Thoracic aorta (tissue), 2 donors: ENCODE results near the gene MRGPRX3. TPM values are rescaled to one million over a fixed set of nuclear protein-coding genes. Genes with fewer than 3 reads are reported as not detected.

Source experiments
- ATAC-seq: fragments of 150-250 bp; one replicate; pipeline ENCODE4 v1.8.0; 2017; ENCODE audit warnings: low read depth; ENCODE audit not compliant: insufficient number of reproducible peaks, low FRiP score
- DNase-seq: peaks from one replicate; pipeline ENCODE4 v3.0.0-alpha.2; 2020; ENCODE audit warnings: low spot score
- H3K27ac ChIP-seq, 2 donors: fragments of 200-600 bp; sonication (generic); 1 replicate in 1 of 2; 2 replicates in 1 of 2; pipeline ENCODE4 v1.5.1; 2016; ENCODE audit warnings: mild to moderate bottlenecking in 2 of 2, moderate library complexity in 2 of 2
- H3K27me3 ChIP-seq: fragments of 200-600 bp; sonication (generic); replicated peaks from 2 replicates; pipeline ENCODE4 v1.6.0; 2016; ENCODE audit warnings: mild to moderate bottlenecking; ENCODE audit not compliant: insufficient read depth
- H3K36me3 ChIP-seq: fragments of 200-600 bp; sonication (generic); one replicate; pipeline ENCODE4 v1.5.1; 2016
- H3K4me1 ChIP-seq, 2 donors: fragments of 200-600 bp; sonication (generic); 1 replicate in 1 of 2; 2 replicates in 1 of 2; pipeline versions ENCODE4 v1.5.1 to v1.6.0; 2016; ENCODE audit warnings: low read depth in 2 of 2, mild to moderate bottlenecking in 1 of 2; ENCODE audit not compliant: control insufficient read depth in 1 of 2
- H3K4me3 ChIP-seq: fragments of 200-600 bp; sonication (generic); 2 replicates; pipeline ENCODE4 v1.5.1; 2016; ENCODE audit warnings: mild to moderate bottlenecking
- H3K9me3 ChIP-seq: fragments of 200-600 bp; sonication (generic); 2 replicates; pipeline ENCODE4 v1.5.1; 2016
- total RNA-seq, 2 donors: library from RNA; depleted of rRNA; stranded (reverse); fragments of >200 nt; gene quantifications; one replicate each; pipeline versions ENCODE4 v1.1.0 to v1.2.3, GENCODE V29; 2016
- TF ChIP-seq, protein P1 (sequence below): fragments of 200-600 bp; sonication (generic); IDR thresholded peaks from one replicate; pipeline ENCODE4 v1.5.1; 2019; ENCODE audit warnings: antibody characterized with exemption

Gene MRGPRX3
- total RNA-seq, 2 donors from 2014 or later: 0.78 TPM; not detected in 1

DNA sequence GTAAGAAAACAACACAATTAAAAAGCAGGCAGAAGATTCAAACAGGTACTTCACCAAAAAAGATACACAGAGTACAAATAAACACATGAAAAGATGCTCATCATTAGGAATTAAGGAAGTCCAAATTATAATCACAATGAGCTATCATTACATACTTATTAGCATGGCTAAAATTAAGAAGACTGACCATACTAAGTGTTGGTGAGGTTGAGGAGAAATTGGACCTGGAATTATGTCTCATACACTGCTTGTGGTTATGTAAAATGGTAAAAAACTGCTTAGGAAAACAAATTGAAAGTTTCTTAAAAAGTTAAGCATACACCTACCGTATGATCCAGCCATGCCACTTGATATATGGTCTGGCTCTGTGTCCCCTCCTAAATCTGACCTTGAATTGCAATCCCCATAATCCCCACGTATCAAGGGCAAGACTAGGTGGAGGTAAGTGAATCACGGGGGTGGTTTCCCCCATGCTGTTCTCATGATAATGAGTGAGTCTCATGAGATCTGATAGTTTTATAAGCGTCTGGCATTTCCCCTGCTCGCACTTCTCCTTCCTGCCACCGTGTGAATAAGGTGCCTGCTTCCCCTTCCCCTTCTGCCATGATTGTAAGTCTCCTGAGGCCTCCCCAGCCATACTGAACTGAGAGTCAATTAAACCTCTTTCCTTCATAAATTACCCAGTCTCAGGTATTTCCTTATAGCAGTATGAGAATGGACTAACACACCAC is 31.3 kb upstream of the MRGPRX3 start:
- Histone ChIP-seq H3K9me3 (no peaks in the 10 kb centered on the region), H3K27me3 (no peaks in the 10 kb centered on the region), H3K4me1 (peaks cover 10 to 14% of the 10 kb centered on the region in 2 donors), H3K4me3 (no peak overlapping the region), H3K27ac (no peak overlapping the region), H3K36me3 (peaks cover 3% of the 10 kb centered on the region)
- DNase-seq: no peak
- TF ChIP-seq, protein P1, sequence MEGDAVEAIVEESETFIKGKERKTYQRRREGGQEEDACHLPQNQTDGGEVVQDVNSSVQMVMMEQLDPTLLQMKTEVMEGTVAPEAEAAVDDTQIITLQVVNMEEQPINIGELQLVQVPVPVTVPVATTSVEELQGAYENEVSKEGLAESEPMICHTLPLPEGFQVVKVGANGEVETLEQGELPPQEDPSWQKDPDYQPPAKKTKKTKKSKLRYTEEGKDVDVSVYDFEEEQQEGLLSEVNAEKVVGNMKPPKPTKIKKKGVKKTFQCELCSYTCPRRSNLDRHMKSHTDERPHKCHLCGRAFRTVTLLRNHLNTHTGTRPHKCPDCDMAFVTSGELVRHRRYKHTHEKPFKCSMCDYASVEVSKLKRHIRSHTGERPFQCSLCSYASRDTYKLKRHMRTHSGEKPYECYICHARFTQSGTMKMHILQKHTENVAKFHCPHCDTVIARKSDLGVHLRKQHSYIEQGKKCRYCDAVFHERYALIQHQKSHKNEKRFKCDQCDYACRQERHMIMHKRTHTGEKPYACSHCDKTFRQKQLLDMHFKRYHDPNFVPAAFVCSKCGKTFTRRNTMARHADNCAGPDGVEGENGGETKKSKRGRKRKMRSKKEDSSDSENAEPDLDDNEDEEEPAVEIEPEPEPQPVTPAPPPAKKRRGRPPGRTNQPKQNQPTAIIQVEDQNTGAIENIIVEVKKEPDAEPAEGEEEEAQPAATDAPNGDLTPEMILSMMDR: no peak
- ATAC-seq: no peak

DNA sequence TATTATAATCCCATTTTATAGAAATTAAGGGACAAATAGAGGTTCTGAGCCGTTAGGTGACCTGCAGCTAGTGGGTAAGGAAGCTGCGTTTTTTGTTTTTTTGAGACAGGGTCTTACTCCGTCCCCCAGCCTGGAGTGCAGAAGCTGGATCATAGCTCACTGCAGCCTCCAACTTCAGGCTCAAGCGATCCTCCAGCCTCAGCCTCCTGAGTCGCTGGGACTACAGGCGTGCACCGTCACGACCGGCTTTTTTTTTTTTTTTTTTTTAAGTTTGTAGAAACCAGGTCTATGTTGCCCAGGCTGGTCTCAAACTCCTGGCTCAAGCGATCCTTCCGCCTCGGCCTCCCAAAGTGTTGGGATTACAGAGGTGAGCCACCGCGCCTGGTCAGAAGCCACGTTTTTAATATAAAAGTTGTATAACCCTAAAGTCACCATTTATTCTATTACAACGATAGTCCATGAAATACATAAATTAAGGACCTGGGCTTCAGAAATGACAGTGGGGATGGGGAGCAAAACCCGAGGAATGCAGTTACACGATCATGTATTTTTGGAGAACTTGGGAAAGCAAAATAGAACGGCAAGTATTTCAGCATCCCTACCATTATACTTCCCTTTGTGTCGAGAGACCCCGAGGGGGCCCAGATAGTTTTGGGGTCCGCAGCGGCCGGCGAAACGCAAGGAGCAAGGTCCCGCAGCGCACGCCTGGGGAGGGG is 27.1 kb upstream of the MRGPRX3 start:
- H3K36me3 ChIP-seq: peaks cover 3% of the 10 kb centered on the region
- no peaks in the 10 kb centered on the region for H3K9me3 ChIP-seq
- no peaks in the 10 kb centered on the region for H3K27me3 ChIP-seq
- H3K4me1 ChIP-seq: peaks cover 10 to 18% of the 10 kb centered on the region in 2 donors
- H3K4me3 ChIP-seq: peak overlapping the region; percentile 80
- DNase-seq (no peak), ATAC-seq (no peak)
- H3K27ac ChIP-seq: peak overlapping the region; percentile 17 to 45
- TF ChIP-seq, protein P1: no peak

DNA sequence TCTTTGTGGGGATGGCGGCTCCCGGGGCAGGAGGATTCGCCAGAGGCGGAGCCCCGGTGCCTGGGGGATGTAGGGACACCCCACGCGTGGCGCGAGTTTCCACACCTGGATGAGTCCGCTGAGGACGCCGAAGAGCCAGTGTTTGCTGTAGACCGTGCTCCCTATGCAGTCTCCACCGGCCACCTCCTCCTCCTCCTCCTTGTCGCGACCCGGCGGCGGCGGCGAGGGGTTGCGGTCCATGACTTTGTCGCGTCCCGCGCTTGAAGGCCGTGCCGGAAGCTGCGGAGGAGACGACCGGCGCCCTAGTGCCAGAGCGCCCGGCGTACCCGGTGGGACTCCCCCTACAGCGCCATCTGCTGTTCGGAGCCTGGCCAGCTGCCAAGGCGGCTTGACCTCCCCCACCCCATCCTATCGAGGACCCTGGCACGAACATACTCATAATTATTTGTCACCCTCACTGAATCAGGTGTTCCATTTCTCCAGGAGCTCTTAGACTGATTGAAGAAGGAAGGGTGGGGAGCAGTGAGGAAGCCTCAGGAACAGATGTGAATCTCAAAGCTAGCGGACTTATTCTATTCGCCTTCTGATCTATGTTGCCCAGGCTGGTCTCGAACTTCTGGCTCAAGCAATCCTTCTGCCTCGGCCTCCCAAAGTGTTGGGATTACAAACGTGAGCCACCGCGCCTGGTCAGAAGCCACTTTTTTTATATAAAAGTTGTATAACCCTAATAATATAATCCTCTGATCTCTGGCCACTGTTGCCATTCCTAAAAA is 26.4 kb upstream of the MRGPRX3 start, which contains the start of gene SAAL1:
Gene SAAL1, minus strand, starts transcription at position 281 of the 773 bp plus-strand sequence. Its CDS starts 41 bp downstream, at position 240.
- TF ChIP-seq, protein P1: peak; percentile 46
- peak within 1 kb of the TSS; percentile 17 to 45 for H3K27ac ChIP-seq

GRCh38 chr11:18106688-18107087 is 25.7 kb upstream of the MRGPRX3 start:
- Histone ChIP-seq H3K4me3 (peak overlapping the region; percentile 80), H3K4me1 (peaks cover 10 to 18% of the 10 kb centered on the region in 2 donors), H3K9me3 (no peaks in the 10 kb centered on the region), H3K27ac (no peak overlapping the region), H3K36me3 (peaks cover 3% of the 10 kb centered on the region), H3K27me3 (no peaks in the 10 kb centered on the region)
- no peak for DNase-seq
- TF ChIP-seq, protein P1: no peak
- no peak for ATAC-seq

More for the DNA sequence above, 26.4 kb upstream of the MRGPRX3 start, which contains the start of gene SAAL1:
- Histone ChIP-seq H3K9me3 (no peaks in the 10 kb centered on the region), H3K36me3 (peaks cover 3% of the 10 kb centered on the region), H3K4me1 (peaks cover 10 to 18% of the 10 kb centered on the region in 2 donors), H3K27me3 (no peaks in the 10 kb centered on the region), H3K4me3 (peak within 1 kb of the TSS; percentile 80)
- ATAC-seq (peak; percentile 49), DNase-seq (peak; percentile 25)
